ENCODE results near the gene MUC16. TPM values are rescaled to one million over a fixed set of nuclear protein-coding genes. Genes with fewer than 3 reads are reported as not detected.

The MUC16 gene
- total RNA-seq, 1 experiment from 2014 or later: 0.17 TPM

GRCh38 chr19:9044449-9044848 lies 34.2 kb upstream of the MUC16 start:
- no peak overlapping the region for H3K27ac Mint-ChIP-seq (ENCODE audit: unreplicated experiment)
- no TSS peak for BruUV-seq (replicated peaks)

GRCh38 chr19:9043524-9043923 lies 33.3 kb upstream of the MUC16 start:
- BruUV-seq (replicated peaks): no TSS peak
- Mint-ChIP-seq H3K27me3 (ENCODE audit: unreplicated experiment) (no peaks in the 10 kb centered on the region), H3K27ac (ENCODE audit: unreplicated experiment) (no peak overlapping the region), H3K9me3 (ENCODE audit: low read depth, unreplicated experiment) (no peaks in the 10 kb centered on the region), H3K4me3 (ENCODE audit: low read depth, unreplicated experiment) (no peak overlapping the region), H3K36me3 (ENCODE audit: insufficient read depth, unreplicated experiment) (no peaks in the 10 kb centered on the region), H3K4me1 (ENCODE audit: low read depth, unreplicated experiment) (peaks cover 30% of the 10 kb centered on the region)
- no peak for DNase-seq
- TF ChIP-seq, protein P1, sequence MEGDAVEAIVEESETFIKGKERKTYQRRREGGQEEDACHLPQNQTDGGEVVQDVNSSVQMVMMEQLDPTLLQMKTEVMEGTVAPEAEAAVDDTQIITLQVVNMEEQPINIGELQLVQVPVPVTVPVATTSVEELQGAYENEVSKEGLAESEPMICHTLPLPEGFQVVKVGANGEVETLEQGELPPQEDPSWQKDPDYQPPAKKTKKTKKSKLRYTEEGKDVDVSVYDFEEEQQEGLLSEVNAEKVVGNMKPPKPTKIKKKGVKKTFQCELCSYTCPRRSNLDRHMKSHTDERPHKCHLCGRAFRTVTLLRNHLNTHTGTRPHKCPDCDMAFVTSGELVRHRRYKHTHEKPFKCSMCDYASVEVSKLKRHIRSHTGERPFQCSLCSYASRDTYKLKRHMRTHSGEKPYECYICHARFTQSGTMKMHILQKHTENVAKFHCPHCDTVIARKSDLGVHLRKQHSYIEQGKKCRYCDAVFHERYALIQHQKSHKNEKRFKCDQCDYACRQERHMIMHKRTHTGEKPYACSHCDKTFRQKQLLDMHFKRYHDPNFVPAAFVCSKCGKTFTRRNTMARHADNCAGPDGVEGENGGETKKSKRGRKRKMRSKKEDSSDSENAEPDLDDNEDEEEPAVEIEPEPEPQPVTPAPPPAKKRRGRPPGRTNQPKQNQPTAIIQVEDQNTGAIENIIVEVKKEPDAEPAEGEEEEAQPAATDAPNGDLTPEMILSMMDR (IDR thresholded peaks at IDR 0.05; ENCODE audit: unreplicated experiment): no peak
- intact Hi-C loops (cut with micrococcal nuclease; ENCODE audit: unreplicated experiment): no loop called here
- CTCF ChIA-PET: no interaction called here

More at GRCh38 chr19:9044449-9044848, 34.2 kb upstream of the MUC16 start:
- H3K4me3 Mint-ChIP-seq (ENCODE audit: low read depth, unreplicated experiment): no peak overlapping the region
- peaks cover 30% of the 10 kb centered on the region for H3K4me1 Mint-ChIP-seq (ENCODE audit: low read depth, unreplicated experiment)
- TF ChIP-seq, protein P1 (IDR thresholded peaks at IDR 0.05; ENCODE audit: unreplicated experiment): no peak
- H3K27me3 Mint-ChIP-seq (ENCODE audit: unreplicated experiment): no peaks in the 10 kb centered on the region
- no peaks in the 10 kb centered on the region for H3K36me3 Mint-ChIP-seq (ENCODE audit: insufficient read depth, unreplicated experiment)
- H3K9me3 Mint-ChIP-seq (ENCODE audit: low read depth, unreplicated experiment): no peaks in the 10 kb centered on the region
- no peak for DNase-seq
- CTCF ChIA-PET: no interaction called here
- intact Hi-C loops (cut with micrococcal nuclease; ENCODE audit: unreplicated experiment): no loop called here

DNA sequence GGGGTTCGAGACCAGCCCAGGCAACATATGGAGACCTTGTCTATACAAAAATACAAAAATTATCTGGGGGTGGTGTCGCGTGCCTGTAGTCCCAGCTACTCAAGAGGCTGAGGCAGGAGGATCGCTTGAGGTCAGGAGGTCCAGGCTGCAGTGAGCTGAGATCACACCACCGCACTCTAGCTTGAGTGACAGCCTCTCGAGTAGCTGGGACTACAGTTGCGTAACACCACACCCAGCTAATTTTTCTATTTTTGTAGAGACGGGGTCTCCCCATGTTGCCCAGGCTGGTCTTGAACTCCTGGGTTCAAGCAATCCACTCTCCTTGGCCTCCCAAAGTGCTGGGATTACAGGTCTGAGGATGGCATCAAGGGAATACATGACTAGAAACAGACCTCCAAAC lies 30.8 kb upstream of the MUC16 start:
- intact Hi-C loops (cut with micrococcal nuclease; ENCODE audit: unreplicated experiment): no loop called here
- no peak for DNase-seq
- H3K4me1 Mint-ChIP-seq (ENCODE audit: low read depth, unreplicated experiment): peaks cover 17% of the 10 kb centered on the region
- no peaks in the 10 kb centered on the region for H3K36me3 Mint-ChIP-seq (ENCODE audit: insufficient read depth, unreplicated experiment)
- no peak overlapping the region for H3K4me3 Mint-ChIP-seq (ENCODE audit: low read depth, unreplicated experiment)
- H3K9me3 Mint-ChIP-seq (ENCODE audit: low read depth, unreplicated experiment): no peaks in the 10 kb centered on the region
- TF ChIP-seq, protein P1 (IDR thresholded peaks at IDR 0.05; ENCODE audit: unreplicated experiment): no peak
- peaks cover 15% of the 10 kb centered on the region for H3K27me3 Mint-ChIP-seq (ENCODE audit: unreplicated experiment)
- CTCF ChIA-PET: interaction anchor here (1.6 kb wide), 1 partner anchor 35 kb away, joined by 3 read pairs; no protein-coding TSS in a partner anchor
- BruUV-seq (replicated peaks): no TSS peak
- H3K27ac Mint-ChIP-seq (ENCODE audit: unreplicated experiment): no peak overlapping the region

- H3K27me3 Mint-ChIP-seq (ENCODE audit: unreplicated experiment): peaks cover 15% of the 10 kb centered on the region
Observed at GRCh38 chr19:9040131-9040530, 29.9 kb upstream of the MUC16 start.

More at GRCh38 chr19:9040131-9040530, 29.9 kb upstream of the MUC16 start:
- TF ChIP-seq, protein P1 (IDR thresholded peaks at IDR 0.05; ENCODE audit: unreplicated experiment): no peak
- Mint-ChIP-seq H3K36me3 (ENCODE audit: insufficient read depth, unreplicated experiment) (no peaks in the 10 kb centered on the region), H3K4me3 (ENCODE audit: low read depth, unreplicated experiment) (no peak overlapping the region), H3K4me1 (ENCODE audit: low read depth, unreplicated experiment) (peaks cover 14% of the 10 kb centered on the region), H3K27ac (ENCODE audit: unreplicated experiment) (no peak overlapping the region), H3K9me3 (ENCODE audit: low read depth, unreplicated experiment) (no peaks in the 10 kb centered on the region)
- no peak for DNase-seq
- intact Hi-C loops (cut with micrococcal nuclease; ENCODE audit: unreplicated experiment): no loop called here
- CTCF ChIA-PET: interaction anchor here (1.6 kb wide), 1 partner anchor 35 kb away, joined by 3 read pairs; no protein-coding TSS in a partner anchor
- BruUV-seq (replicated peaks): no TSS peak
